GM12872 (cell line): Measurements from ENCODE around the gene AGAP1.

Experiments used
- TF ChIP-seq, protein P1 (sequence below): IDR thresholded peaks from 3 replicates; pipeline ENCODE4 v1.5.1; 2011; ENCODE audit warnings: low read depth, mild to moderate bottlenecking, low read length, moderate library complexity; ENCODE audit not compliant: insufficient read depth

AGAP1 gene

DNA sequence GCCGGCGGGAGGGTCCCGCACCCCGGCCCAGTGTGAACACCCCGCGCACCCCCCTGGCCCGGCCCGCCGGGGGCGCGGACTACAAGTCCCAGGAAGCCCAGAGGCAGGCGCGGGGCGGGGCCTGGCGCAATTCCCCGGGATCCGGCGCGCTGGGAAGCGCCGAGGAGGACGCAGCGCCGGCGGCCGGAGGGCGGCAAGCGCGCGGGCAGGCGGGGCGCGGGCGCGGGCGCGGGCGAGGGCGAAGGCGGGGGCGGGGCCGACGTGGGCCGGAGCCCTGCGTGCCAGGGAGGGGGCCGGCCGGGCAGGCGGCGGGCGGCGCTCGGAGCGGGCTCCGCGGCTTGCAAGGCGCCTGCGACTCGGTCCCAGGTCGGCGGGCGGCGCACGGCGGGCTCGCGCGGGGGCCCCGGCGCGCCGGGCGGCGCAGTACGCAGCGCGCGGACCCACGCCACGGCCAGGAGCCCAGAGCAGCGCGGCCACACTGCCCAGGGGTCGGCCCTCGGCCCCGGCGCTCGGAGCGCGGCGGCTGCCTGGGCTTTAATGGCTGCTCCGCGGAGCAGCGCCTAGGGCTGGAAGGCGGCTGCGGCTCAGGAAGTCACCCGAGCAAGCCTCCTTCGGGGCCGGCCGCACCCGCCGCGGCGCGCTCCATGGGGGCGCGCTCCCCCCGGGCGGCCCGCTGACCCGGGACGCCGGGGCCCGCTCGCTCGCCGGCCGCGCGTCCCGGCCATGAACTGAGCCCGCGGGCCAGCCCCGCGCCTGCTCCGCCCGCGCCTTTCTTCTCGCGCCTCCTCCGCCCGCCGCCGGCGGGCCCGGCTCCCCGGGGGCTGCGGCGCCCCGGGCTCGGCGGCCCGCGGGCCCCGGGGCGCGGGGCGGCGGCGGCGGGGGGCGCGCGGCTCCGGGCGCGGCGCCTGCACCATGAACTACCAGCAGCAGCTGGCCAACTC lies at the start of gene AGAP1:
AGAP1 (plus strand) TSS at position 269 of the 941 bp plus-strand sequence.
- TF ChIP-seq, protein P1, sequence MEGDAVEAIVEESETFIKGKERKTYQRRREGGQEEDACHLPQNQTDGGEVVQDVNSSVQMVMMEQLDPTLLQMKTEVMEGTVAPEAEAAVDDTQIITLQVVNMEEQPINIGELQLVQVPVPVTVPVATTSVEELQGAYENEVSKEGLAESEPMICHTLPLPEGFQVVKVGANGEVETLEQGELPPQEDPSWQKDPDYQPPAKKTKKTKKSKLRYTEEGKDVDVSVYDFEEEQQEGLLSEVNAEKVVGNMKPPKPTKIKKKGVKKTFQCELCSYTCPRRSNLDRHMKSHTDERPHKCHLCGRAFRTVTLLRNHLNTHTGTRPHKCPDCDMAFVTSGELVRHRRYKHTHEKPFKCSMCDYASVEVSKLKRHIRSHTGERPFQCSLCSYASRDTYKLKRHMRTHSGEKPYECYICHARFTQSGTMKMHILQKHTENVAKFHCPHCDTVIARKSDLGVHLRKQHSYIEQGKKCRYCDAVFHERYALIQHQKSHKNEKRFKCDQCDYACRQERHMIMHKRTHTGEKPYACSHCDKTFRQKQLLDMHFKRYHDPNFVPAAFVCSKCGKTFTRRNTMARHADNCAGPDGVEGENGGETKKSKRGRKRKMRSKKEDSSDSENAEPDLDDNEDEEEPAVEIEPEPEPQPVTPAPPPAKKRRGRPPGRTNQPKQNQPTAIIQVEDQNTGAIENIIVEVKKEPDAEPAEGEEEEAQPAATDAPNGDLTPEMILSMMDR = no peak

DNA sequence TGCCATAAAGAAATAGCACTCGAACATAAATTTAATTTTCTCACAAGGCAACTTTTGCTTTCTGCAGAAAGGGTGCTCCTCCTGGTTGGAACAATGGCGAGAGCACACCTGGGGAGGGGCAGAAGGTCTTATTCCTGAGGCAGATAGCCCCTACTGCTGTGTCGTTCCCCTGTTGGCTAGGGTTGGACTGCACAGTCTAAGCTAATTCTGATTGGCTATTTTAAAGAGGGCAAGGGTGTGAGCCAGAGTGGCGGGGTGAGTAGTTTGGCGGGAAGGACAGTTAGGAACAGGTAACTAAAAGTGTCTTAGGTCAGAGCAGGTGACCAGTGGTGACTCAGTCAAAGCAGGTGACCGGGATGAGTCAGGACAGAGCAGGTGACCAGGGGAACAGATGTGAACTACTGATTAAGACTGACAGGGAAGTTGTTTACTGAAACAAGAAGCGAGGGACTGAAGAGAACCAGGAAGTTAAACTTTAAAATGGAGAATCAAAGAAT lies 49.7 kb upstream of the AGAP1 start:
- TF ChIP-seq, protein P1 = no peak

DNA sequence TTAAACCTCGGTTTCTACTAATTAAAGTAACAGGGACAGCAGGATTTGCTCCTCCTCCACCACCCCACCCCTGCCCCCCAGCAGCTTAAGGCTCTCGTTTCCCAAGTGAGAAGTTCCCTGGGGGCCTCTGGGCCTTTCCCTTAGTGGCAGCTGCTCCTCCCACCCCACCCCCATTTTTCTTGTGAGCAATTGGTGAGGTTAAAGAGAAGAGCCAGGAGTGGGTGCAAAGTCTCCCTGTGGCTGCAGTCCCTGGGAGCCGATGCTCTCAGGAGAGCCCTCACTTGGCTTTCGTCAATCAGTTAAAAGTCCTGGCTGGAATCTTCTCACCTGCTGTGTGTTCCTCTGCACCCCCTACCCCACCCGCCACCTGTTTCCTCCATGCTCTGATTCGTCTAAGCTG lies 48.7 kb upstream of the AGAP1 start:
- TF ChIP-seq, protein P1 = no peak

DNA sequence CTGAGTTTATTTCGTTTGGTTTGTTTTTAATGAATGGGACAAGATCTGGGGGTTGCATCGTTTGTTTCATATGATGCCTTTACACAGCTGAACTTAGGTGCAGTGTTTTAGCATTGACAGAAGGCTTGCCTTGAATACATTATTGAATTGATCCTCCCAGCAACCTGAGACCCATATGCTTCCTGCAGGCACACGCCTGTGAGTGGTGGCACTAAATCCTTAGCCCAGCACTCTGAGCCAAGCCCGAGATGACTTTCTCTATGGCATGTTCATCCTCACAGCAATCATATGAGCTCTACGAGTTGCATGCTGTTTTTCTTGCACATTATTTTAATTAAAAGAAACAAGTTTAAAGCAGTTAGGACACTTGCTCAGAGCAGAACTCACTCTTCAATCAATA lies 47.8 kb upstream of the AGAP1 start:
- TF ChIP-seq, protein P1 = no peak

DNA sequence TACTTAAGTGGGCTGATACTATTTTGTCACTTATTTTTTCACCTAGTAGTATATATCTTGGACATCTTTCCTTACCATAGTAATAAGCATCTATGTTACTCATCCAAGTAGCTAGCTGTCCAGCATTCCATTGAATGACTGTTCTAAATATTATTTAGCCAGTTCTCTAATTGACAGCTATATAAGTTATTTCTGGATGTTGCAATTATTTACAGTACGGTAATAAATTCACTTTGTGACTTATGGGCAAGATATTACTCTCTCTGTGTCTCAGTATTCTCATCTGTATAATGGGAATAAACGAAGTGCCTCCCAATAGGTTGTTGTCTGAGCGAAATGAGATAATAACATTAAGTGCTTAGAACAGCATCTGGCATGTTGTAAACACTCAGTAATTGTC lies 46.6 kb upstream of the AGAP1 start:
- TF ChIP-seq, protein P1 = no peak

DNA sequence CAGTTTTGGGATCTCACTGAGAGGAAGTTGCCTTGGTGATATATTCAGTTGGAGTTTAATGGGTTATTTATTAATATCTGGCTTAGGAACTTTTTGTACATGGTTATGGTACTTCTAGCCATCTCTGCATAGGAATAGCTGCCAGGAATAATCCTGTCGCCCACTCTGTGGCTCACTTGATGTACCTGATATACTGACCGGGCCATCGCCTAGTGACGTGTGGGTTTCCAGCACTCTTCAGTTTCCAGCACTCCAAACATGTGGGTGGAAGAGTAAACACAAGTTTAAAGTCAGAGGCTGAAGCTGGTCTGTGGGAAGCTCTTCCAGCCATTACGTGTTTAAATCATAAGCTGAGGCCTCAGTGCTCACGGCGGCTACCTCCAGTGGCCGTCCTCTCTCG lies 44.3 kb upstream of the AGAP1 start:
- TF ChIP-seq, protein P1 = no peak

DNA sequence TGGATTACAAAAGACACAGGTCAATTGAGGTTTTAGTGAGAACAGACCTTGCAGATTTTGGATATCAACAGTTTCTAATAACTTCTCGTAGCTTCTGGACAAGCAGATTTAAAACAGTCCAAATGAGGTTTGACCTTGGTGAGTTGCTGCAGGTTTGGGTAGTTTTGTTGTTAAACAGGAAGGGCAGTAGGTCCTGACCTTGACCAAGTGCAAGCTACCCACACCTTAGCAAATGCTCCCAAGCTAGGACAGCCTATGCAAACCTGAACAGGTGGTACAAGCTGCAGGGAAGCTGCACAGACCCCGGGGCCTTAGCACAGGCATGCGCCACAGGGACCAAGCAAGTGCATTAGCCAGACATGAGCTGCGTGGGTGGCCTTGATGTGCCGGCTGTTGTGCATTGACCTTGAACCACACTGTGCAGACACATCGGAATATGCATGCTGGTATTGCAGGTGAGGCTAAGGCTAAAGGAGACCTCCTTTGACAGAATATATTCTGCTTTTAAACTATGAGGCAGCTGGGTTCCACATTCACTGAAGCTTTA lies 40.2 kb upstream of the AGAP1 start:
- TF ChIP-seq, protein P1 = no peak
